Epithelial cell of proximal tubule (primary cell): Measurements from ENCODE around the gene SECISBP2L. TPM values are rescaled to one million over a fixed set of nuclear protein-coding genes. Genes with fewer than 3 reads are reported as not detected.

Experiments
- total RNA-seq: library from RNA; depleted of rRNA; stranded (reverse); fragments of >200 nt; gene quantifications from 2 replicates; pipeline ENCODE4 v1.2.3, GENCODE V29; 2015

Gene SECISBP2L
- total RNA-seq, 1 donor from 2014 or later: 14.4 TPM

Other genes starting within 250 kb of the SECISBP2L start
- gene CEP152, start 235.4 kb downstream of the SECISBP2L start, total RNA-seq: 8.2 and 14.1 TPM in 2 replicates
- gene EID1, start 168.3 kb downstream of the SECISBP2L start, total RNA-seq: 196 and 202 TPM in 2 replicates
- gene SHC4, start 82.5 kb downstream of the SECISBP2L start, total RNA-seq: 2.2 and 9.3 TPM in 2 replicates
- 25.7 and 33.6 TPM in 2 replicates for gene COPS2, start 109.2 kb upstream of the SECISBP2L start, total RNA-seq
- gene GALK2, start 123.8 kb upstream of the SECISBP2L start, total RNA-seq: 34.2 and 37.6 TPM in 2 replicates